BLaER1 treated with 17β-estradiol and CSF1 and Interleukin-3, amounts not matched to agents 10 nM and 100 nM (cell line): Measurements from ENCODE around the gene SETD6.
"Not testable (repeated sequence)": the region's sequence is repeated elsewhere in the genome, so short reads cannot be mapped to it uniquely, and the experiment has no call there.

Experiments
- H3K27ac ChIP-seq, 11 experiments: shearing (Covaris generic); formaldehyde crosslinking; 2 replicates each; pipeline ENCODE4 v1.8.1; 2022
- H3K27me3 ChIP-seq, 11 experiments: shearing (Covaris generic); formaldehyde crosslinking; 2 replicates each; pipeline ENCODE4 v1.8.1; 2022
- H3K36me3 ChIP-seq, 11 experiments: shearing (Covaris generic); formaldehyde crosslinking; 2 replicates each; pipeline ENCODE4 v1.8.1; 2022
- H3K4me1 ChIP-seq, 10 experiments: shearing (Covaris generic); formaldehyde crosslinking; 2 replicates each; pipeline ENCODE4 v1.8.1; 2022
- H3K4me2 ChIP-seq, 11 experiments: shearing (Covaris generic); formaldehyde crosslinking; 2 replicates each; pipeline ENCODE4 v1.8.1; 2022
- H3K4me3 ChIP-seq, 10 experiments: shearing (Covaris generic); formaldehyde crosslinking; 2 replicates each; pipeline ENCODE4 v1.8.1; 2022
- H3K9ac ChIP-seq, 11 experiments: shearing (Covaris generic); formaldehyde crosslinking; 2 replicates each; pipeline ENCODE4 v1.8.1; 2022
- H3K9me3 ChIP-seq, 11 experiments: shearing (Covaris generic); formaldehyde crosslinking; replicated peaks in 1 of 11; 2 replicates each; pipeline ENCODE4 v1.8.1; 2022
- H4K20me1 ChIP-seq, 11 experiments: shearing (Covaris generic); formaldehyde crosslinking; 2 replicates each; pipeline ENCODE4 v1.8.1; 2022
- Cebpa-rat ChIP-seq, 11 experiments: shearing (Covaris generic); IDR thresholded peaks; 2 replicates each; pipeline ENCODE4 v1.8.1; 2022

Gene SETD6

DNA sequence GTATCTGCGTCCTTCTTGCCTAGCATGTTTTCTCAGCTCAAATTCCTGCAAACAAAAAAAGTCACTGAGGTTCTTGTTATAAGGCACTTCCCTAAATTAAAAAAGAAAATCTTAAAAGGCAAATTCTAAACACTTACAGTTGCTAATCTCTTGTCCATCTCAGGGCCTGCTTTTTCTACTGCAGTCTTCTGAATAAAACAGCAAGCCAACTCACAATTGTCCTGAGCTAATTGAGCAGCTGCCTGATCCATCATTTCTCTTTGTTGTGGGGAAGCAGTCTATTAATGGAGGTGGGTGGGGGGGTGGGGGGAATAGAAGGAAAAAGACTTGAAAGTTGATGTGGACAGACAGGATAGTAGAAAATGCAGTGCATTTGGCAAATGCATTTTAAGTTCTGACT lies 27.0 kb downstream of the SETD6 start:
- H3K9ac ChIP-seq, result no peak overlapping the region
- TF ChIP-seq Cebpa-rat (IDR thresholded peaks at IDR 0.05), result no peak
- no peak overlapping the region for H3K4me3 ChIP-seq
- H3K9me3 ChIP-seq, result no peaks in the 10 kb centered on the region
- H4K20me1 ChIP-seq, result peaks cover 8 to 99% (median 60%) of the 10 kb centered on the region in 11 experiments; a peak in 18 of 22 replicates
- peaks cover 98 to 100% (median 99%) of the 10 kb centered on the region in 11 experiments for H3K36me3 ChIP-seq
- H3K4me1 ChIP-seq, result no peaks in the 10 kb centered on the region
- H3K27me3 ChIP-seq, result no peaks in the 10 kb centered on the region
- no peak overlapping the region for H3K4me2 ChIP-seq
- H3K27ac ChIP-seq, result no peak overlapping the region

- Histone ChIP-seq H4K20me1 (peaks cover 15 to 99% (median 64%) of the 10 kb centered on the region in 11 experiments; a peak in 19 of 22 replicates), H3K4me2 (no peak overlapping the region), H3K4me3 (no peak overlapping the region), H3K36me3 (peaks cover 98 to 100% (median 99%) of the 10 kb centered on the region in 11 experiments), H3K4me1 (no peaks in the 10 kb centered on the region), H3K27ac (no peak overlapping the region), H3K9ac (no peak overlapping the region), H3K9me3 (no peaks in the 10 kb centered on the region), H3K27me3 (no peaks in the 10 kb centered on the region)
- no peak for TF ChIP-seq Cebpa-rat (IDR thresholded peaks at IDR 0.05)
Measured at GRCh38 chr16:58543685-58544084, 28.4 kb downstream of the SETD6 start.

DNA sequence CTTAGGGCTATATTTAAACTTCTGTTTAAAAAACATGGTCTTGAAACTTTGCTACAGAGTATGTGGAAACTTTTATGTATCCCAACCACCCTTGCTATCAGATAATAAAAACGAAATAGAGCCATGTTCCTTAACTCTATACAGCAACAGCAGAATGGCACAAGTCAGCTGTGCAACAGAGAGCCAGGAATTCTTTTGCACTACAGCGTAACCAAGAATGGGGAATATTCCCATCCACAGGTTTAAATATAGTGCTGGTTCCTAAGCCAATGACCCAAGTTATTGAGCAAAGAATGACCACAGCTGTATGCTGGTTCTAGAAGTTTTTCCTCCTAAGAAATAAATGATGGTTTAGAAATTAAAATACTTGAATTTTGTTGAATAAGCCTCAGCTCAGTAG lies 33.1 kb downstream of the SETD6 start:
- Histone ChIP-seq H3K36me3 (peaks cover 100% of the 10 kb centered on the region in 11 experiments), H3K9ac (no peak overlapping the region), H3K27ac (no peak overlapping the region), H3K9me3 (no peaks in the 10 kb centered on the region), H3K4me1 (no peaks in the 10 kb centered on the region), H4K20me1 (peaks cover 22 to 99% (median 79%) of the 10 kb centered on the region in 11 experiments; a peak in 20 of 22 replicates), H3K4me3 (no peak overlapping the region), H3K27me3 (no peaks in the 10 kb centered on the region), H3K4me2 (no peak overlapping the region)
- TF ChIP-seq Cebpa-rat (IDR thresholded peaks at IDR 0.05), result no peak

DNA sequence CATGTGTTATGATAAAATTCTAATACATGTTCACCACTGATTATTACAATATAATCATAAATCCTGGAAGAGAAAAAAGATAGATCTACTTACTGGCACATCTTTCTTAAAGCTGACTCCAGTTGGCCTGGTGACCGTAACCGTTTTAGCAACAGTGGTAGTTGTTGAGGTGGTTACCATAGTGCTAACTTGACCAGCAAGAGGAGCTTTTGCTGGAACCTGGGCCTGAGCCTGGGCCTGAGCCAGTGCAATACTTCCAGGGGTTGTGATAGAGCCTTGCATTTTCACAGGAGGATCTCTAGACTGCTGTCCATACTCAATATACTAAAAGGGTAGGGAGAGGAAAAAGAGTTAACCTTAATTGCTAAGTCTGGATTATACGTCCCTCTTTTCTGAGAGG lies 36.2 kb downstream of the SETD6 start:
- no peaks in the 10 kb centered on the region for H3K9me3 ChIP-seq
- no peak for TF ChIP-seq Cebpa-rat (IDR thresholded peaks at IDR 0.05)

DNA sequence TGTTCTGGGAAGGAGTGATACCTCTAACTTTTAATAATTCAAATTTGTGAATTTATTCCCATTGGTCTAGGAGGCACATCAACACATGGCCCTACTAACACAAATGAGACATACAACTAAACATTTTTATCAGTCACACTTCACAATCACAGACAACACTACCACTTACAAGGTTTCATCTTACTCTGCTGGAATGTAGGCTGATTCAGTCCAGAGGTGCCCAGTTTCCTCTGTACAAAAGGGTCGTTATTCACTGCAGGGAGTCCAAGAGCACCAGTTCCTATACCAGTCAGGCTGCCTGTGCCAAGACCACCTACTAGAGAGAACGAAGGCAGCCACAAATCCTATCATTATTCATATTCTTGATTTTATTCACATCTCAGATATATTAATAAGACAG lies 41.4 kb downstream of the SETD6 start:
- peaks cover 100% of the 10 kb centered on the region in 11 experiments for H3K36me3 ChIP-seq
- no peak overlapping the region for H3K27ac ChIP-seq
- no peaks in the 10 kb centered on the region for H3K4me1 ChIP-seq
- no peak overlapping the region for H3K9ac ChIP-seq
- TF ChIP-seq Cebpa-rat (IDR thresholded peaks at IDR 0.05), result no peak
- no peak overlapping the region for H3K4me2 ChIP-seq
- no peaks in the 10 kb centered on the region for H3K9me3 ChIP-seq
- peaks cover 16 to 98% (median 82%) of the 10 kb centered on the region in 11 experiments for H4K20me1 ChIP-seq
- no peak overlapping the region for H3K4me3 ChIP-seq
- no peaks in the 10 kb centered on the region for H3K27me3 ChIP-seq

More for the DNA sequence above, 36.2 kb downstream of the SETD6 start:
- H3K4me2 ChIP-seq, result no peak overlapping the region
- H4K20me1 ChIP-seq, result peaks cover 18 to 97% (median 69%) of the 10 kb centered on the region in 11 experiments; a peak in 20 of 22 replicates
- no peak overlapping the region for H3K27ac ChIP-seq
- peaks cover 100% of the 10 kb centered on the region in 11 experiments for H3K36me3 ChIP-seq
- H3K4me3 ChIP-seq, result no peak overlapping the region
- H3K4me1 ChIP-seq, result no peaks in the 10 kb centered on the region
- no peak overlapping the region for H3K9ac ChIP-seq
- H3K27me3 ChIP-seq, result no peaks in the 10 kb centered on the region

- Histone ChIP-seq H4K20me1 (peaks cover 58 to 100% (median 99%) of the 10 kb centered on the region in 11 experiments), H3K36me3 (peaks cover 99 to 100% (median 100%) of the 10 kb centered on the region in 11 experiments), H3K27ac (no peak overlapping the region), H3K4me2 (no peak overlapping the region), H3K9me3 (no peaks in the 10 kb centered on the region), H3K27me3 (no peaks in the 10 kb centered on the region), H3K4me3 (no peak overlapping the region), H3K4me1 (no peaks in the 10 kb centered on the region), H3K9ac (no peak overlapping the region)
- no peak for TF ChIP-seq Cebpa-rat (IDR thresholded peaks at IDR 0.05)
Measured at GRCh38 chr16:58563235-58563634, 47.9 kb downstream of the SETD6 start.

DNA sequence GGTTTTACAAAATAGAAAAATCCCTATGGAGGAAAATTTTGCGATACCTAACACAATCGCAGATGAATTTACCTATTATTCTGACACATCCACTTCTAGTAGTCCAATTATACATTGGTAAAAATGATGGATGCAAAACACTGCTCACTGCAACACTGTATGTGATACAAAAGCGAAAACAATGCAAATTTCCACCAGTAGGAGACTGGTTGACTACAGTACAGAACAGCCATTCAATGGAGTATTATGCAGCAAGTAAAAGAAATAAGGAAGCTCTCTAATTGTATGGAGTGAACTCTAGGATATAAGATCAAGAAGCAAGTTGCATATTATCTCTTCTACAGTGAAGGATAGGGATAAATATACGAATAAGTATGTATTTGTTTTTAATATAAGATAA lies 48.5 kb downstream of the SETD6 start:
- Histone ChIP-seq H4K20me1 (peaks cover 59 to 100% (median 99%) of the 10 kb centered on the region in 11 experiments), H3K9me3 (no peaks in the 10 kb centered on the region), H3K9ac (no peak overlapping the region), H3K4me1 (no peaks in the 10 kb centered on the region), H3K4me2 (no peak overlapping the region), H3K36me3 (peaks cover 99 to 100% (median 100%) of the 10 kb centered on the region in 11 experiments), H3K27me3 (no peaks in the 10 kb centered on the region), H3K4me3 (no peak overlapping the region), H3K27ac (no peak overlapping the region)
- no peak for TF ChIP-seq Cebpa-rat (IDR thresholded peaks at IDR 0.05)

GRCh38 chr16:58565697-58566096 lies 50.4 kb downstream of the SETD6 start:
- H3K4me2 ChIP-seq, H3K4me1 ChIP-seq, H3K9me3 ChIP-seq, H3K27me3 ChIP-seq, H3K9ac ChIP-seq, H3K27ac ChIP-seq, H3K4me3 ChIP-seq: not testable (repeated sequence)
- Histone ChIP-seq H3K36me3 (peaks cover 99 to 100% (median 100%) of the 10 kb centered on the region in 11 experiments), H4K20me1 (peaks cover 71 to 100% (median 99%) of the 10 kb centered on the region in 11 experiments)
